HCT116 (cell line): ENCODE results near the gene PLEKHJ1. TPM values are rescaled to one million over a fixed set of nuclear protein-coding genes. Genes with fewer than 3 reads are reported as not detected.

Experiments
- ATAC-seq: fragments of 200-7000 bp; cut with Tn5 transposase; 2 replicates; pipeline ENCODE4 v1.9.1; 2020; ENCODE audit warnings: mild to moderate bottlenecking, moderate library complexity
- BruUV-seq: library from RNA; stranded (reverse); fragments of 400-500 nt; replicated peaks from 2 replicates; lab custom pipeline; 2021; lab: Mats Ljungman, UMichigan
- CTCF ChIA-PET: fragments of 300-600 bp; sonication (Branson Sonifier 250); formaldehyde crosslinking; loops from one replicate; lab custom pipeline; 2021; ENCODE audit warnings: antibody characterized with exemption; lab: Charles Lee
- POLR2A ChIA-PET: fragments of 300-600, 350-600 bp; sonication (Branson Sonifier 250); formaldehyde crosslinking; loops from one replicate; lab custom pipeline; 2021; ENCODE audit warnings: antibody characterized with exemption; lab: Charles Lee
- RAD21 ChIA-PET, 2 experiments: fragments of 300-600 bp; sonication (Branson Sonifier 250); formaldehyde crosslinking; loops; one replicate each; lab custom pipeline; 2023; ENCODE audit warnings: low total read pairs in 2 of 2; ENCODE audit not compliant: uncharacterized antibody in 2 of 2, unreplicated experiment in 2 of 2, low non-redundant PET in 1 of 2; lab: Charles Lee
- DNase-seq: peaks from one replicate; pipeline ENCODE4 v3.0.0-alpha.2; 2010; ENCODE audit warnings: low read depth, low spot score
- H2AFZ ChIP-seq: fragments of 200-600 bp; shearing (Covaris generic), sonication (generic); 2 replicates; pipeline ENCODE4 v1.6.1; 2017; ENCODE audit warnings: low read depth, mixed run types, mixed read lengths, antibody characterized with exemption, low read length; ENCODE audit not compliant: poor library complexity, severe bottlenecking
- H3K27ac ChIP-seq: 2 replicates; pipeline ENCODE4 v1.5.1; 2012; ENCODE audit warnings: low read depth, low read length
- H3K27me3 ChIP-seq: fragments of 200-600 bp; sonication (generic); 2 replicates; pipeline ENCODE4 v1.6.1; 2016; ENCODE audit warnings: mixed run types, low read length, mixed read lengths; ENCODE audit not compliant: insufficient read depth
- H3K36me3 ChIP-seq, 2 experiments: fragments of 200-500 bp in 1 of 2; fragments of 200-600 bp in 1 of 2; sonication (Bioruptor generic) in 1 of 2; sonication (generic) in 1 of 2; 2 replicates each; pipeline versions ENCODE4 v1.5.1 to v1.6.1; 2014 to 2016; ENCODE audit warnings: low read length in 2 of 2, inconsistent platforms in 1 of 2, mixed read lengths in 1 of 2, mixed run types in 1 of 2; ENCODE audit not compliant: insufficient read depth in 2 of 2, control insufficient read depth in 1 of 2
- H3K4me1 ChIP-seq, 2 experiments: fragments of 200-600 bp in 1 of 2; sonication (generic) in 1 of 2; 2 replicates each; pipeline versions ENCODE4 v1.5.1 to v1.6.1; 2012 to 2017; ENCODE audit warnings: low read length in 2 of 2, inconsistent platforms in 1 of 2, mild to moderate bottlenecking in 1 of 2, mixed read lengths in 1 of 2, mixed run types in 1 of 2, moderate library complexity in 1 of 2; ENCODE audit not compliant: insufficient read depth in 2 of 2, control insufficient read depth in 1 of 2
- H3K4me2 ChIP-seq: fragments of 200-600 bp; sonication (generic); 2 replicates; pipeline ENCODE4 v1.6.1; 2017; ENCODE audit warnings: mixed run types, low read length, mixed read lengths
- H3K4me3 ChIP-seq, 2 experiments: fragments of 200-600 bp in 1 of 2; sonication (generic) in 1 of 2; replicated peaks in 1 of 2; 2 replicates each; pipeline ENCODE4 v1.5.1; 2011 to 2016; ENCODE audit warnings: low read length in 2 of 2, control low read depth in 1 of 2, low read depth in 1 of 2, mild to moderate bottlenecking in 1 of 2, mixed read lengths in 1 of 2, mixed run types in 1 of 2
- H3K79me2 ChIP-seq: fragments of 200-600 bp; sonication (generic); 2 replicates; pipeline ENCODE4 v1.6.1; 2017; ENCODE audit warnings: mild to moderate bottlenecking, mixed run types, low read length, moderate library complexity, mixed read lengths; ENCODE audit not compliant: insufficient read depth
- H3K9ac ChIP-seq: fragments of 200-600 bp; sonication (generic); 2 replicates; pipeline ENCODE4 v1.6.1; 2016; ENCODE audit warnings: low read length, mixed read lengths
- H3K9me2 ChIP-seq: fragments of 200-600 bp; sonication (generic), shearing (Covaris generic); 2 replicates; pipeline ENCODE4 v1.6.1; 2017; ENCODE audit warnings: mixed run types, mild to moderate bottlenecking, moderate library complexity; ENCODE audit not compliant: insufficient read depth
- H3K9me3 ChIP-seq, 2 experiments: fragments of 200-500 bp in 1 of 2; fragments of 200-600 bp in 1 of 2; sonication (Bioruptor generic) in 1 of 2; sonication (generic) in 1 of 2; 2 replicates each; pipeline ENCODE4 v1.6.1; 2014 to 2017; ENCODE audit warnings: low read length in 2 of 2, mixed read lengths in 2 of 2, inconsistent platforms in 1 of 2, low read depth in 1 of 2, mild to moderate bottlenecking in 1 of 2, mixed run types in 1 of 2, moderate library complexity in 1 of 2; ENCODE audit not compliant: control insufficient read depth in 1 of 2, insufficient read depth in 1 of 2
- H4K20me1 ChIP-seq: fragments of 200-600 bp; sonication (generic), shearing (Covaris generic); 2 replicates; pipeline ENCODE4 v1.6.1; 2017; ENCODE audit warnings: mixed run types, mild to moderate bottlenecking, moderate library complexity; ENCODE audit not compliant: insufficient read depth
- CEBPB ChIP-seq: IDR thresholded peaks from 2 replicates; pipeline ENCODE4 v1.6.1; 2012; ENCODE audit warnings: low read depth
- CTCF ChIP-seq, 3 experiments: fragments of 200-600 bp in 1 of 3; sonication (generic) in 1 of 3; IDR thresholded peaks in 2 of 3; conservative IDR thresholded peaks in 1 of 3; 2 replicates each; pipeline ENCODE4 v1.5.1; 2012 to 2017; ENCODE audit warnings: low read depth in 2 of 3, low read length in 2 of 3, antibody characterized with exemption in 1 of 3, borderline replicate concordance in 1 of 3, control low read depth in 1 of 3, mild to moderate bottlenecking in 1 of 3, mixed read lengths in 1 of 3, mixed run types in 1 of 3, moderate library complexity in 1 of 3; ENCODE audit not compliant: insufficient read depth in 1 of 3
- EGR1 ChIP-seq: IDR thresholded peaks from 2 replicates; pipeline ENCODE4 v1.6.1; 2012; ENCODE audit warnings: low read depth
- EZH2phosphoT487 ChIP-seq: fragments of 200-600 bp; IDR thresholded peaks from 2 replicates; pipeline ENCODE4 v1.6.1; 2018; ENCODE audit warnings: antibody characterized with exemption, borderline replicate concordance
- FOSL1 ChIP-seq: IDR thresholded peaks from 2 replicates; pipeline ENCODE4 v1.6.1; 2012; ENCODE audit warnings: low read depth
- POLR2AphosphoS5 ChIP-seq: IDR thresholded peaks from 2 replicates; pipeline ENCODE4 v1.6.1; 2011; ENCODE audit warnings: mild to moderate bottlenecking, low read depth, low read length, moderate library complexity
- RAD21 ChIP-seq: IDR thresholded peaks from 2 replicates; pipeline ENCODE4 v1.6.1; 2012; ENCODE audit warnings: low read depth, mild to moderate bottlenecking
- SIN3A ChIP-seq: IDR thresholded peaks from 2 replicates; pipeline ENCODE4 v1.6.1; 2012; ENCODE audit warnings: low read depth
- SP1 ChIP-seq: IDR thresholded peaks from 2 replicates; pipeline ENCODE4 v1.6.1; 2012; ENCODE audit warnings: low read depth
- TCF7L2 ChIP-seq: IDR thresholded peaks from 2 replicates; pipeline ENCODE4 v1.7.0; 2011; ENCODE audit warnings: borderline replicate concordance, inconsistent platforms; ENCODE audit not compliant: insufficient read depth, insufficient read length; ENCODE audit errors: extremely low read depth
- YY1 ChIP-seq: IDR thresholded peaks from 2 replicates; pipeline ENCODE4 v1.6.1; 2011; ENCODE audit warnings: low read length, low read depth, moderate library complexity, mild to moderate bottlenecking; ENCODE audit not compliant: insufficient replicate concordance; ENCODE audit errors: extremely low read depth
- ZBTB33 ChIP-seq: IDR thresholded peaks from 2 replicates; pipeline ENCODE4 v1.6.1; 2011; ENCODE audit warnings: mild to moderate bottlenecking, low read length, moderate library complexity; ENCODE audit not compliant: insufficient replicate concordance; ENCODE audit errors: extremely low read depth
- ZFX ChIP-seq: fragments of 450-650 bp; IDR thresholded peaks from 2 replicates; pipeline ENCODE4 v1.6.1; 2017
- ZNF274 ChIP-seq: fragments of 200-500 bp; sonication (Bioruptor generic); IDR thresholded peaks from 2 replicates; pipeline ENCODE4 v1.6.1; 2014; ENCODE audit warnings: mild to moderate bottlenecking, low read depth, low read length, inconsistent platforms
- intact Hi-C: fragments of 100-400 bp; cut with micrococcal nuclease; formaldehyde crosslinking; loops from 2 replicates; pipeline ENCODE4 v1.10.0; 2022
- total RNA-seq: library from RNA; stranded (reverse); gene quantifications from one replicate; pipeline ENCODE4 v1.2.1, GENCODE V29; 2021; ENCODE audit not compliant: unreplicated experiment
- TF ChIP-seq, protein P1 (sequence below): IDR thresholded peaks from 2 replicates; pipeline ENCODE4 v1.6.1; 2012
- TF ChIP-seq, protein P2 (sequence below): IDR thresholded peaks from 2 replicates; pipeline ENCODE4 v1.6.1; 2012; ENCODE audit warnings: low read depth

The PLEKHJ1 gene
- total RNA-seq, 1 experiment from 2014 or later, result 88.2 TPM

- Histone ChIP-seq H3K9ac (no peak overlapping the region), H3K4me2 (no peak overlapping the region), H4K20me1 (no peaks in the 10 kb centered on the region), H3K9me2 (no peaks in the 10 kb centered on the region), H3K36me3 (peaks cover 40 to 55% of the 10 kb centered on the region in 2 experiments; a peak in 3 of 4 replicates), H3K27ac (no peak overlapping the region)
- ChIA-PET CTCF (no interaction called here), POLR2A (interaction anchor here (1.5 kb wide), 1 partner anchor 45 kb away, joined by 3 read pairs; no protein-coding TSS in a partner anchor), RAD21 (no interaction called here)
- no peak for DNase-seq
- BruUV-seq, result no TSS peak
- TF ChIP-seq, protein P1, sequence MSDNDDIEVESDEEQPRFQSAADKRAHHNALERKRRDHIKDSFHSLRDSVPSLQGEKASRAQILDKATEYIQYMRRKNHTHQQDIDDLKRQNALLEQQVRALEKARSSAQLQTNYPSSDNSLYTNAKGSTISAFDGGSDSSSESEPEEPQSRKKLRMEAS, result no peak
- TF ChIP-seq CTCF (IDR thresholded peaks at IDR 0.05 in 2 of 3, conservative IDR thresholded peaks at IDR 0.05 in 1 of 3; ENCODE audit: borderline replicate concordance in 1 of 3, insufficient read depth in 1 of 3, low read depth in 2 of 3, low read length in 2 of 3), result no peak
- no peak for TF ChIP-seq TCF7L2
- TF ChIP-seq SIN3A, result no peak
- TF ChIP-seq, protein P2, sequence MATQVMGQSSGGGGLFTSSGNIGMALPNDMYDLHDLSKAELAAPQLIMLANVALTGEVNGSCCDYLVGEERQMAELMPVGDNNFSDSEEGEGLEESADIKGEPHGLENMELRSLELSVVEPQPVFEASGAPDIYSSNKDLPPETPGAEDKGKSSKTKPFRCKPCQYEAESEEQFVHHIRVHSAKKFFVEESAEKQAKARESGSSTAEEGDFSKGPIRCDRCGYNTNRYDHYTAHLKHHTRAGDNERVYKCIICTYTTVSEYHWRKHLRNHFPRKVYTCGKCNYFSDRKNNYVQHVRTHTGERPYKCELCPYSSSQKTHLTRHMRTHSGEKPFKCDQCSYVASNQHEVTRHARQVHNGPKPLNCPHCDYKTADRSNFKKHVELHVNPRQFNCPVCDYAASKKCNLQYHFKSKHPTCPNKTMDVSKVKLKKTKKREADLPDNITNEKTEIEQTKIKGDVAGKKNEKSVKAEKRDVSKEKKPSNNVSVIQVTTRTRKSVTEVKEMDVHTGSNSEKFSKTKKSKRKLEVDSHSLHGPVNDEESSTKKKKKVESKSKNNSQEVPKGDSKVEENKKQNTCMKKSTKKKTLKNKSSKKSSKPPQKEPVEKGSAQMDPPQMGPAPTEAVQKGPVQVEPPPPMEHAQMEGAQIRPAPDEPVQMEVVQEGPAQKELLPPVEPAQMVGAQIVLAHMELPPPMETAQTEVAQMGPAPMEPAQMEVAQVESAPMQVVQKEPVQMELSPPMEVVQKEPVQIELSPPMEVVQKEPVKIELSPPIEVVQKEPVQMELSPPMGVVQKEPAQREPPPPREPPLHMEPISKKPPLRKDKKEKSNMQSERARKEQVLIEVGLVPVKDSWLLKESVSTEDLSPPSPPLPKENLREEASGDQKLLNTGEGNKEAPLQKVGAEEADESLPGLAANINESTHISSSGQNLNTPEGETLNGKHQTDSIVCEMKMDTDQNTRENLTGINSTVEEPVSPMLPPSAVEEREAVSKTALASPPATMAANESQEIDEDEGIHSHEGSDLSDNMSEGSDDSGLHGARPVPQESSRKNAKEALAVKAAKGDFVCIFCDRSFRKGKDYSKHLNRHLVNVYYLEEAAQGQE, result no peak
- no peak for TF ChIP-seq CEBPB
- no peak for TF ChIP-seq YY1
- no peak for TF ChIP-seq FOSL1
- TF ChIP-seq SP1, result no peak
- no peak for TF ChIP-seq ZNF274
- no peak for TF ChIP-seq RAD21
- TF ChIP-seq POLR2AphosphoS5, result no peak
- no peak for TF ChIP-seq ZFX
- no peak for TF ChIP-seq EGR1
- no peak for TF ChIP-seq ZBTB33
- no peak for TF ChIP-seq EZH2phosphoT487
- TF ChIP-seq, all 23 proteins: peak for 0
- no peak overlapping the region for H2AFZ ChIP-seq
- ATAC-seq, result no peak
- H3K4me1 ChIP-seq, result no peaks in the 10 kb centered on the region
- H3K9me3 ChIP-seq, result no peaks in the 10 kb centered on the region
- no peaks in the 10 kb centered on the region for H3K27me3 ChIP-seq
- H3K79me2 ChIP-seq, result peaks cover 4% of the 10 kb centered on the region; the same call in 1 of the 2 replicates
- H3K4me3 ChIP-seq, result no peak overlapping the region
- intact Hi-C loops, result no loop called here
Measured at GRCh38 chr19:2214251-2214650, 21.9 kb downstream of the PLEKHJ1 start.
